ENCODE measurements around the gene ELL3.

ELL3 gene

GRCh38 chr15:43723151-43723550 lies 53.6 kb downstream of the ELL3 start:
- no peak for DNase-seq (ENCODE audit: low read depth)

All from activated T-cell treated with anti-CD3 and anti-CD28 coated beads for 1 hour (primary cell).